SK-N-SH treated with all-trans-retinoic acid at 6 μM for 48 hours (cell line): ENCODE data around the gene PHYHIPL.

Experiments
- ATAC-seq: fragments of 200-7000 bp; cut with Tn5 transposase; 3 replicates; pipeline ENCODE4 v1.9.1; 2020; ENCODE audit warnings: mild to moderate bottlenecking, moderate library complexity
- ARNTL ChIP-seq: fragments of 450-650 bp; formaldehyde crosslinking; IDR thresholded peaks from 2 replicates; pipeline ENCODE4 v1.5.0; 2020; ENCODE audit warnings: low read depth, mild to moderate bottlenecking, moderate library complexity, borderline replicate concordance
- BACH2 ChIP-seq: fragments of 250-450 bp; sonication (Bioruptor Pico); IDR thresholded peaks from 2 replicates; pipeline ENCODE4 v1.9.0; 2021; ENCODE audit warnings: mild to moderate bottlenecking, borderline replicate concordance
- CSDC2 ChIP-seq: fragments of 250-450 bp; sonication (Bioruptor Pico); IDR thresholded peaks from 2 replicates; pipeline ENCODE4 v1.5.0; 2020; ENCODE audit warnings: mild to moderate bottlenecking, moderate library complexity
- ESRRG ChIP-seq: fragments of 250-450 bp; sonication (Bioruptor Pico); IDR thresholded peaks from 2 replicates; pipeline ENCODE4 v1.6.1; 2021; ENCODE audit warnings: mild to moderate bottlenecking
- GLIS3 ChIP-seq: fragments of 250-450 bp; sonication (Bioruptor Pico); IDR thresholded peaks from 2 replicates; pipeline ENCODE4 v1.5.0; 2020; ENCODE audit warnings: mild to moderate bottlenecking, moderate library complexity
- ISL1 ChIP-seq: fragments of 250-450 bp; sonication (Bioruptor Pico); IDR thresholded peaks from 2 replicates; pipeline ENCODE4 v2.1.2; 2022; ENCODE audit warnings: mild to moderate bottlenecking, moderate library complexity
- OSR1 ChIP-seq: fragments of 250-450 bp; sonication (Bioruptor Pico); IDR thresholded peaks from 2 replicates; pipeline ENCODE4 v1.8.0; 2022; ENCODE audit warnings: moderate library complexity, mild to moderate bottlenecking, inconsistent platforms
- PPARA ChIP-seq: fragments of 250-450 bp; sonication (Bioruptor Pico); IDR thresholded peaks from 2 replicates; pipeline ENCODE4 v1.5.0; 2020; ENCODE audit warnings: mild to moderate bottlenecking, borderline replicate concordance
- RARB ChIP-seq: fragments of 250-450 bp; sonication (Bioruptor Pico); IDR thresholded peaks from 2 replicates; pipeline ENCODE4 v1.8.0; 2021; ENCODE audit warnings: mild to moderate bottlenecking, moderate library complexity
- SNAI2 ChIP-seq: fragments of 250-450 bp; sonication (Bioruptor Pico); IDR thresholded peaks from 2 replicates; pipeline ENCODE4 v1.5.0; 2020; ENCODE audit warnings: mild to moderate bottlenecking, moderate library complexity
- TCF4 ChIP-seq: fragments of 250-450 bp; sonication (Bioruptor Pico); IDR thresholded peaks from 2 replicates; pipeline ENCODE4 v1.8.0; 2021; ENCODE audit warnings: mild to moderate bottlenecking, moderate library complexity, borderline replicate concordance
- TOX ChIP-seq: fragments of 250-450 bp; sonication (Bioruptor Pico); IDR thresholded peaks from 2 replicates; pipeline ENCODE4 v1.8.0; 2021; ENCODE audit warnings: mild to moderate bottlenecking, moderate library complexity, borderline replicate concordance
- ZC3H10 ChIP-seq: fragments of 250-450 bp; sonication (Bioruptor Pico); IDR thresholded peaks from 2 replicates; pipeline ENCODE4 v1.5.1; 2021; ENCODE audit warnings: mild to moderate bottlenecking, moderate library complexity
- ZFP3 ChIP-seq: fragments of 250-450 bp; sonication (Bioruptor Pico); IDR thresholded peaks from 2 replicates; pipeline ENCODE4 v1.5.0; 2020; ENCODE audit warnings: mild to moderate bottlenecking, moderate library complexity
- ZFP30 ChIP-seq: fragments of 450-650 bp; formaldehyde crosslinking; IDR thresholded peaks from 2 replicates; pipeline ENCODE4 v1.5.0; 2022; ENCODE audit warnings: mild to moderate bottlenecking, moderate library complexity
- ZNF565 ChIP-seq: fragments of 450-650 bp; formaldehyde crosslinking; conservative IDR thresholded peaks from 2 replicates; pipeline ENCODE4 v1.5.0; 2020; ENCODE audit warnings: low read depth, mild to moderate bottlenecking, moderate library complexity
- ZNF70 ChIP-seq: fragments of 450-650 bp; formaldehyde crosslinking; IDR thresholded peaks from 2 replicates; pipeline ENCODE4 v1.5.0; 2020; ENCODE audit warnings: mild to moderate bottlenecking, moderate library complexity
- ZNF8 ChIP-seq: fragments of 450-650 bp; formaldehyde crosslinking; IDR thresholded peaks from 2 replicates; pipeline ENCODE4 v1.5.0; 2020; ENCODE audit warnings: mild to moderate bottlenecking, moderate library complexity
- TF ChIP-seq, protein P1 (sequence below): fragments of 250-450 bp; sonication (Bioruptor Pico); IDR thresholded peaks from 2 replicates; pipeline ENCODE4 v1.5.1; 2020; ENCODE audit warnings: low read depth, mild to moderate bottlenecking, moderate library complexity
- TF ChIP-seq, protein P2 (sequence below): fragments of 250-450 bp; sonication (Bioruptor Pico); IDR thresholded peaks from 2 replicates; pipeline ENCODE4 v1.8.0; 2020; ENCODE audit warnings: mild to moderate bottlenecking, moderate library complexity, borderline replicate concordance
- TF ChIP-seq, protein P3 (sequence below): fragments of 250-450 bp; sonication (Bioruptor Pico); IDR thresholded peaks from 2 replicates; pipeline ENCODE4 v1.5.1; 2021; ENCODE audit warnings: mild to moderate bottlenecking, moderate library complexity
- TF ChIP-seq, protein P4 (sequence below): fragments of 250-450 bp; sonication (Bioruptor Pico); IDR thresholded peaks from 2 replicates; pipeline ENCODE4 v1.5.0; 2020; ENCODE audit warnings: mild to moderate bottlenecking, moderate library complexity
- TF ChIP-seq, protein P5 (sequence below): fragments of 250-450 bp; sonication (Bioruptor Pico); IDR thresholded peaks from 2 replicates; pipeline ENCODE4 v1.8.0; 2021; ENCODE audit warnings: low read depth, mild to moderate bottlenecking, moderate library complexity, borderline replicate concordance

PHYHIPL gene

DNA sequence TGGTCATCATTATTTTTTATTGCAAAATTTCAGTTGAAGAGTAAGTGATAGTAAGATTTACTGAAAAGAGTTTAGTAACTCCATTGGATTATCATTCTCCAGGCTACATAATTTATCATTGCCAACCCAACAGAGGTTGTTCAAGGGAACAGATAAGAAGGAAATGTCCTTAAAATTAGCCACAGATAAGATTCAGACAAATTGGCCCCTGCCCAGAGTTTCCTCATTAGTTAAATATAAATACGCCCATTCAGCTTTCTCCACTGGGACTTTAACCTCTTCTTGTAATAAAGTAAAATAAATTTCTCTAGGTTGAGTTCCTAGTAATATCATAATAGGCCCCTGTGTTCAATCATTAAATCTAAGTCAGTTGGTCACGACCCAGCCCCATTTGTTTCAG is 27.7 kb upstream of the PHYHIPL start (continued):
- TF ChIP-seq ZNF8 (CRISPR knock-in tag) = no peak

DNA sequence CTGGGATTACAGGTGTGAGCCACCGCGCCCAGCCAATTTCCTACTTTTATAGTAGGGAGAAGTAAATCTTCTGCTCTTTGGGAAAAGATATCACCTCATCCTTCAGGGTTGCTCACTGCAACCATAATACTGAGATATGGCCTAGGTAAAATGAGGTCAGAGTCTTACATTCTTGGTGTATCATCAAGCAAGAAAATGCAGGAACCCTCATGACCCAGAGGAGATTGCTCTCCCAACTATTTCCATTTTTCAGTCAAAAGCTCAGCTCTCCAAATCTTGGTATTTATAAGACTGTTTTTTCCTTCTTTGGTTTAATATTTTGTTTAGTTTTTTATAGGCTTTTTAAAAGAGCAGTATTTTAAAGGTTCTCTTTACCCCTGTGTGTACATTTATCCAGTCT is 20.9 kb upstream of the PHYHIPL start:
- TF ChIP-seq ARNTL (CRISPR knock-in tag) = no peak
- TF ChIP-seq, protein P1, sequence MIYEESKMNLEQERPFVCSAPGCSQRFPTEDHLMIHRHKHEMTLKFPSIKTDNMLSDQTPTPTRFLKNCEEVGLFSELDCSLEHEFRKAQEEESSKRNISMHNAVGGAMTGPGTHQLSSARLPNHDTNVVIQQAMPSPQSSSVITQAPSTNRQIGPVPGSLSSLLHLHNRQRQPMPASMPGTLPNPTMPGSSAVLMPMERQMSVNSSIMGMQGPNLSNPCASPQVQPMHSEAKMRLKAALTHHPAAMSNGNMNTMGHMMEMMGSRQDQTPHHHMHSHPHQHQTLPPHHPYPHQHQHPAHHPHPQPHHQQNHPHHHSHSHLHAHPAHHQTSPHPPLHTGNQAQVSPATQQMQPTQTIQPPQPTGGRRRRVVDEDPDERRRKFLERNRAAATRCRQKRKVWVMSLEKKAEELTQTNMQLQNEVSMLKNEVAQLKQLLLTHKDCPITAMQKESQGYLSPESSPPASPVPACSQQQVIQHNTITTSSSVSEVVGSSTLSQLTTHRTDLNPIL (CRISPR knock-in tag) = no peak
- TF ChIP-seq, protein P2, sequence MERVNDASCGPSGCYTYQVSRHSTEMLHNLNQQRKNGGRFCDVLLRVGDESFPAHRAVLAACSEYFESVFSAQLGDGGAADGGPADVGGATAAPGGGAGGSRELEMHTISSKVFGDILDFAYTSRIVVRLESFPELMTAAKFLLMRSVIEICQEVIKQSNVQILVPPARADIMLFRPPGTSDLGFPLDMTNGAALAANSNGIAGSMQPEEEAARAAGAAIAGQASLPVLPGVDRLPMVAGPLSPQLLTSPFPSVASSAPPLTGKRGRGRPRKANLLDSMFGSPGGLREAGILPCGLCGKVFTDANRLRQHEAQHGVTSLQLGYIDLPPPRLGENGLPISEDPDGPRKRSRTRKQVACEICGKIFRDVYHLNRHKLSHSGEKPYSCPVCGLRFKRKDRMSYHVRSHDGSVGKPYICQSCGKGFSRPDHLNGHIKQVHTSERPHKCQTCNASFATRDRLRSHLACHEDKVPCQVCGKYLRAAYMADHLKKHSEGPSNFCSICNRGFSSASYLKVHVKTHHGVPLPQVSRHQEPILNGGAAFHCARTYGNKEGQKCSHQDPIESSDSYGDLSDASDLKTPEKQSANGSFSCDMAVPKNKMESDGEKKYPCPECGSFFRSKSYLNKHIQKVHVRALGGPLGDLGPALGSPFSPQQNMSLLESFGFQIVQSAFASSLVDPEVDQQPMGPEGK = no peak
- no peak for TF ChIP-seq BACH2 (CRISPR knock-in tag)
- TF ChIP-seq PPARA (CRISPR knock-in tag) = no peak
- TF ChIP-seq, protein P3, sequence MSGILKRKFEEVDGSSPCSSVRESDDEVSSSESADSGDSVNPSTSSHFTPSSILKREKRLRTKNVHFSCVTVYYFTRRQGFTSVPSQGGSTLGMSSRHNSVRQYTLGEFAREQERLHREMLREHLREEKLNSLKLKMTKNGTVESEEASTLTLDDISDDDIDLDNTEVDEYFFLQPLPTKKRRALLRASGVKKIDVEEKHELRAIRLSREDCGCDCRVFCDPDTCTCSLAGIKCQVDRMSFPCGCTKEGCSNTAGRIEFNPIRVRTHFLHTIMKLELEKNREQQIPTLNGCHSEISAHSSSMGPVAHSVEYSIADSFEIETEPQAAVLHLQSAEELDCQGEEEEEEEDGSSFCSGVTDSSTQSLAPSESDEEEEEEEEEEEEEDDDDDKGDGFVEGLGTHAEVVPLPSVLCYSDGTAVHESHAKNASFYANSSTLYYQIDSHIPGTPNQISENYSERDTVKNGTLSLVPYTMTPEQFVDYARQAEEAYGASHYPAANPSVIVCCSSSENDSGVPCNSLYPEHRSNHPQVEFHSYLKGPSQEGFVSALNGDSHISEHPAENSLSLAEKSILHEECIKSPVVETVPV (CRISPR knock-in tag) = no peak
- TF ChIP-seq, protein P4, sequence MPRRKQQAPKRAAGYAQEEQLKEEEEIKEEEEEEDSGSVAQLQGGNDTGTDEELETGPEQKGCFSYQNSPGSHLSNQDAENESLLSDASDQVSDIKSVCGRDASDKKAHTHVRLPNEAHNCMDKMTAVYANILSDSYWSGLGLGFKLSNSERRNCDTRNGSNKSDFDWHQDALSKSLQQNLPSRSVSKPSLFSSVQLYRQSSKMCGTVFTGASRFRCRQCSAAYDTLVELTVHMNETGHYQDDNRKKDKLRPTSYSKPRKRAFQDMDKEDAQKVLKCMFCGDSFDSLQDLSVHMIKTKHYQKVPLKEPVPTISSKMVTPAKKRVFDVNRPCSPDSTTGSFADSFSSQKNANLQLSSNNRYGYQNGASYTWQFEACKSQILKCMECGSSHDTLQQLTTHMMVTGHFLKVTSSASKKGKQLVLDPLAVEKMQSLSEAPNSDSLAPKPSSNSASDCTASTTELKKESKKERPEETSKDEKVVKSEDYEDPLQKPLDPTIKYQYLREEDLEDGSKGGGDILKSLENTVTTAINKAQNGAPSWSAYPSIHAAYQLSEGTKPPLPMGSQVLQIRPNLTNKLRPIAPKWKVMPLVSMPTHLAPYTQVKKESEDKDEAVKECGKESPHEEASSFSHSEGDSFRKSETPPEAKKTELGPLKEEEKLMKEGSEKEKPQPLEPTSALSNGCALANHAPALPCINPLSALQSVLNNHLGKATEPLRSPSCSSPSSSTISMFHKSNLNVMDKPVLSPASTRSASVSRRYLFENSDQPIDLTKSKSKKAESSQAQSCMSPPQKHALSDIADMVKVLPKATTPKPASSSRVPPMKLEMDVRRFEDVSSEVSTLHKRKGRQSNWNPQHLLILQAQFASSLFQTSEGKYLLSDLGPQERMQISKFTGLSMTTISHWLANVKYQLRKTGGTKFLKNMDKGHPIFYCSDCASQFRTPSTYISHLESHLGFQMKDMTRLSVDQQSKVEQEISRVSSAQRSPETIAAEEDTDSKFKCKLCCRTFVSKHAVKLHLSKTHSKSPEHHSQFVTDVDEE (CRISPR knock-in tag) = no peak
- TF ChIP-seq GLIS3 (CRISPR knock-in tag) = no peak
- TF ChIP-seq CSDC2 = no peak
- ATAC-seq = no peak

DNA sequence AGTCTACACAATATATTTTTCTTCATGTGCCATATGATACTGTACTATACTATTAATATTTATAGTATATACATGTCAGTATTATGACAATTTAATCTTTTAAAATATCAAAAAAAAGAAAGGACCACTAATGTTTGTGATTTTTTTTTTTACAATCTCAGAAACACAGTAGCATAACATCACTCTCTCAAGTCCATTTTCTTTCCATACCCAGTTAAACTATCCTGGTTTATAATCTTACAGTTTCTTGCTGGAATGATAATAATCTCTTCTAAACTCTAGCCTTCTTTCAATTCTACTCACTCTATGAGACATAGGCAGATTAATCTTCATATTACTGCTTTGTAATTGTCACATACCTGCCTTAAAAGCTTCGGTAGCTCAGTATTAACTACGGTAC is 8.9 kb upstream of the PHYHIPL start:
- TF ChIP-seq, protein P3 (CRISPR knock-in tag) = no peak
- TF ChIP-seq, protein P4 (CRISPR knock-in tag) = no peak
- TF ChIP-seq BACH2 (CRISPR knock-in tag) = no peak
- TF ChIP-seq TOX (CRISPR knock-in tag) = no peak
- TF ChIP-seq GLIS3 (CRISPR knock-in tag) = no peak
- TF ChIP-seq, protein P5, sequence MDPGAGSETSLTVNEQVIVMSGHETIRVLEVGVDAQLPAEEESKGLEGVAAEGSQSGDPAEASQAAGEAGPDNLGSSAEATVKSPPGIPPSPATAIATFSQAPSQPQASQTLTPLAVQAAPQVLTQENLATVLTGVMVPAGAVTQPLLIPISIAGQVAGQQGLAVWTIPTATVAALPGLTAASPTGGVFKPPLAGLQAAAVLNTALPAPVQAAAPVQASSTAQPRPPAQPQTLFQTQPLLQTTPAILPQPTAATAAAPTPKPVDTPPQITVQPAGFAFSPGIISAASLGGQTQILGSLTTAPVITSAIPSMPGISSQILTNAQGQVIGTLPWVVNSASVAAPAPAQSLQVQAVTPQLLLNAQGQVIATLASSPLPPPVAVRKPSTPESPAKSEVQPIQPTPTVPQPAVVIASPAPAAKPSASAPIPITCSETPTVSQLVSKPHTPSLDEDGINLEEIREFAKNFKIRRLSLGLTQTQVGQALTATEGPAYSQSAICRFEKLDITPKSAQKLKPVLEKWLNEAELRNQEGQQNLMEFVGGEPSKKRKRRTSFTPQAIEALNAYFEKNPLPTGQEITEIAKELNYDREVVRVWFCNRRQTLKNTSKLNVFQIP (CRISPR knock-in tag) = no peak
- TF ChIP-seq TCF4 = no peak
- TF ChIP-seq CSDC2 = no peak
- TF ChIP-seq OSR1 (CRISPR knock-in tag) = no peak
- no peak for TF ChIP-seq ZNF70 (CRISPR knock-in tag)
- TF ChIP-seq ZNF565 (CRISPR knock-in tag) = no peak
- TF ChIP-seq ISL1 (CRISPR knock-in tag) = no peak
- no peak for TF ChIP-seq ESRRG (CRISPR knock-in tag)
- no peak for TF ChIP-seq ZC3H10
- TF ChIP-seq RARB = no peak
- TF ChIP-seq SNAI2 (CRISPR knock-in tag) = no peak
- TF ChIP-seq ZFP3 (CRISPR knock-in tag) = no peak
- no peak for TF ChIP-seq ZFP30 (CRISPR knock-in tag)
- TF ChIP-seq ARNTL (CRISPR knock-in tag) = no peak
- ATAC-seq = no peak
